22Rv1 (cell line): ENCODE data around the gene ETV1.

Experiments used
- ZFX ChIP-seq: fragments of 450-650 bp; IDR thresholded peaks from 2 replicates; pipeline ENCODE4 v1.6.1; 2017; ENCODE audit warnings: antibody characterized with exemption, borderline replicate concordance
- TF ChIP-seq, protein P1 (sequence below): fragments of 450-650 bp; IDR thresholded peaks from 2 replicates; pipeline ENCODE4 v1.5.1; 2017; ENCODE audit warnings: mild to moderate bottlenecking

DNA sequence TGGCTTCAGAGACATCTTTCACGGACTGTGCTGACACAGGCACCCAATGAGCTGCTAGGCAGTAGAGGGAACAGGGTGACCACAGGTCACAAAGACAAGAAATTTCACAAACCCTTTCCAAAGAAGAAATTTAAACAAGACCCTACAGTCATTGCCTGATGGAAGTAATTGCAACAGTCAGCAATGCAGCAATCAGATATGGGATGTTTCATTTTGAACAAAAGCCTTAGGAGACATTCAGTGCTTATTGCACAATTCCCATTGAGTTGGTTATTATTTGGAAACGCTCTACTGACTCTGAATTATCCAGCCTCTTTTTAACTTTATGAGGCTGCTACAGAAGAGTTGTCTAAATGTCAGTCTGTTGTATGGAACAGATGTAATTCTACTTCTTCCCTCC is 85.5 kb downstream of the ETV1 start:
- TF ChIP-seq, protein P1, sequence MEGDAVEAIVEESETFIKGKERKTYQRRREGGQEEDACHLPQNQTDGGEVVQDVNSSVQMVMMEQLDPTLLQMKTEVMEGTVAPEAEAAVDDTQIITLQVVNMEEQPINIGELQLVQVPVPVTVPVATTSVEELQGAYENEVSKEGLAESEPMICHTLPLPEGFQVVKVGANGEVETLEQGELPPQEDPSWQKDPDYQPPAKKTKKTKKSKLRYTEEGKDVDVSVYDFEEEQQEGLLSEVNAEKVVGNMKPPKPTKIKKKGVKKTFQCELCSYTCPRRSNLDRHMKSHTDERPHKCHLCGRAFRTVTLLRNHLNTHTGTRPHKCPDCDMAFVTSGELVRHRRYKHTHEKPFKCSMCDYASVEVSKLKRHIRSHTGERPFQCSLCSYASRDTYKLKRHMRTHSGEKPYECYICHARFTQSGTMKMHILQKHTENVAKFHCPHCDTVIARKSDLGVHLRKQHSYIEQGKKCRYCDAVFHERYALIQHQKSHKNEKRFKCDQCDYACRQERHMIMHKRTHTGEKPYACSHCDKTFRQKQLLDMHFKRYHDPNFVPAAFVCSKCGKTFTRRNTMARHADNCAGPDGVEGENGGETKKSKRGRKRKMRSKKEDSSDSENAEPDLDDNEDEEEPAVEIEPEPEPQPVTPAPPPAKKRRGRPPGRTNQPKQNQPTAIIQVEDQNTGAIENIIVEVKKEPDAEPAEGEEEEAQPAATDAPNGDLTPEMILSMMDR: no peak
- TF ChIP-seq ZFX: no peak
